ACC112 (cell line): ENCODE measurements around the gene PYGB.

ENCODE experiments used
- H2AFZ ChIP-seq: fragments of 200-600 bp; sonication (generic); one replicate; pipeline ENCODE4 v1.6.0; 2017; ENCODE audit warnings: antibody characterized with exemption, low read length; ENCODE audit not compliant: unreplicated experiment
- H3K27ac ChIP-seq: fragments of 200-600 bp; sonication (generic); 2 replicates; pipeline ENCODE4 v1.5.1; 2014; ENCODE audit warnings: low read depth, mild to moderate bottlenecking, antibody characterized with exemption, low read length, moderate library complexity
- H3K27me3 ChIP-seq: fragments of 200-600 bp; sonication (generic); 2 replicates; pipeline ENCODE4 v1.6.1; 2014; ENCODE audit warnings: mild to moderate bottlenecking, antibody characterized with exemption, low read length, moderate library complexity, mixed read lengths; ENCODE audit not compliant: insufficient read depth
- H3K36me3 ChIP-seq: fragments of 200-600 bp; sonication (generic); 2 replicates; pipeline ENCODE4 v1.6.1; 2016; ENCODE audit warnings: mild to moderate bottlenecking, antibody characterized with exemption, low read length, moderate library complexity, mixed read lengths; ENCODE audit not compliant: insufficient read depth
- H3K4me1 ChIP-seq: fragments of 200-600 bp; sonication (generic); one replicate; pipeline ENCODE4 v1.6.1; 2016; ENCODE audit warnings: low read length, mixed read lengths; ENCODE audit not compliant: insufficient read depth, unreplicated experiment, control insufficient read depth
- H3K4me3 ChIP-seq: fragments of 200-600 bp; sonication (generic); 2 replicates; pipeline ENCODE4 v1.5.1; 2014; ENCODE audit warnings: mild to moderate bottlenecking, low read depth, low read length
- H3K79me2 ChIP-seq: fragments of 200-600 bp; sonication (generic); one replicate; pipeline ENCODE4 v1.6.0; 2016; ENCODE audit warnings: low read length; ENCODE audit not compliant: control insufficient read depth, unreplicated experiment, insufficient read depth

The PYGB gene

GRCh38 chr20:25338112-25339023, 90.5 kb downstream of the PYGB start:
- no peak overlapping the region for H3K27ac ChIP-seq
- H3K4me1 ChIP-seq: no peaks in the 10 kb centered on the region
- H2AFZ ChIP-seq: no peak overlapping the region
- peaks cover 31% of the 10 kb centered on the region for H3K79me2 ChIP-seq
- H3K4me3 ChIP-seq: no peak overlapping the region
- H3K36me3 ChIP-seq: no peaks in the 10 kb centered on the region
- no peaks in the 10 kb centered on the region for H3K27me3 ChIP-seq

GRCh38 chr20:25339608-25340007, 91.7 kb downstream of the PYGB start:
- H3K27ac ChIP-seq: no peak overlapping the region
- no peak overlapping the region for H2AFZ ChIP-seq
- no peak overlapping the region for H3K4me3 ChIP-seq
- H3K4me1 ChIP-seq: no peaks in the 10 kb centered on the region
- H3K79me2 ChIP-seq: peaks cover 35% of the 10 kb centered on the region
- no peaks in the 10 kb centered on the region for H3K27me3 ChIP-seq
- H3K36me3 ChIP-seq: no peaks in the 10 kb centered on the region

- Histone ChIP-seq H3K36me3 (no peaks in the 10 kb centered on the region), H3K4me3 (no peak overlapping the region), H3K4me1 (no peaks in the 10 kb centered on the region), H3K27me3 (no peaks in the 10 kb centered on the region), H2AFZ (no peak overlapping the region), H3K27ac (no peak overlapping the region), H3K79me2 (peaks cover 38% of the 10 kb centered on the region)
Observed at GRCh38 chr20:25340380-25340779, 92.5 kb downstream of the PYGB start.

- H3K36me3 ChIP-seq: no peaks in the 10 kb centered on the region
- H3K79me2 ChIP-seq: peaks cover 47% of the 10 kb centered on the region
- H3K27ac ChIP-seq: no peak overlapping the region
Observed at GRCh38 chr20:25341716-25342680, 94.1 kb downstream of the PYGB start.

GRCh38 chr20:25344634-25345033, 96.7 kb downstream of the PYGB start:
- H3K27ac ChIP-seq: no peak overlapping the region
- no peaks in the 10 kb centered on the region for H3K36me3 ChIP-seq
- no peaks in the 10 kb centered on the region for H3K27me3 ChIP-seq
- peaks cover 52% of the 10 kb centered on the region for H3K79me2 ChIP-seq
- H2AFZ ChIP-seq: no peak overlapping the region
- H3K4me3 ChIP-seq: no peak overlapping the region
- H3K4me1 ChIP-seq: no peaks in the 10 kb centered on the region

More at GRCh38 chr20:25341716-25342680, 94.1 kb downstream of the PYGB start:
- no peaks in the 10 kb centered on the region for H3K4me1 ChIP-seq
- no peak overlapping the region for H2AFZ ChIP-seq
- no peaks in the 10 kb centered on the region for H3K27me3 ChIP-seq
- no peak overlapping the region for H3K4me3 ChIP-seq

- Histone ChIP-seq H3K27ac (no peak overlapping the region), H3K4me3 (no peak overlapping the region), H2AFZ (no peak overlapping the region), H3K27me3 (no peaks in the 10 kb centered on the region), H3K79me2 (peaks cover 48% of the 10 kb centered on the region), H3K4me1 (no peaks in the 10 kb centered on the region), H3K36me3 (no peaks in the 10 kb centered on the region)
Observed at GRCh38 chr20:25345721-25346120, 97.8 kb downstream of the PYGB start.

- Histone ChIP-seq H3K4me1 (no peaks in the 10 kb centered on the region), H2AFZ (no peak overlapping the region), H3K27me3 (no peaks in the 10 kb centered on the region), H3K36me3 (no peaks in the 10 kb centered on the region), H3K79me2 (peaks cover 44% of the 10 kb centered on the region), H3K27ac (no peak overlapping the region), H3K4me3 (no peak overlapping the region)
Observed at GRCh38 chr20:25346349-25346748, 98.5 kb downstream of the PYGB start.
